ENCODE results near the gene TMEM238L. TPM values are rescaled to one million over a fixed set of nuclear protein-coding genes. Genes with fewer than 3 reads are reported as not detected.

The TMEM238L gene
- total and polyA plus RNA-seq, 2 of the 13 experiments (the other 11 are each of a cell fraction or from before 2014, with no cell fraction given): not detected

- no peaks in the 10 kb centered on the region for H3K79me2 ChIP-seq (ENCODE audit: insufficient read depth, low read length)
- FAIRE-seq: no peak
- no peak overlapping the region for H3K27ac ChIP-seq (ENCODE audit: extremely low read length, insufficient read depth, low read length)
- no peaks in the 10 kb centered on the region for H3K36me3 ChIP-seq (replicated peaks in 1 of 2; ENCODE audit: control insufficient read depth in 1 of 2, insufficient read depth in 2 of 2, low read length in 2 of 2)
- no peaks in the 10 kb centered on the region for H3K27me3 ChIP-seq (ENCODE audit: control insufficient read depth in 1 of 2, insufficient read depth in 2 of 2, low read length in 2 of 2)
- H3K4me3 ChIP-seq (replicated peaks in 1 of 3; ENCODE audit: insufficient read depth in 1 of 3, low read depth in 2 of 3, low read length in 3 of 3): no peak overlapping the region
- peaks cover 6% of the 10 kb centered on the region; the same call in 1 of the 2 replicates for H3K4me1 ChIP-seq (ENCODE audit: insufficient read depth, low read length)
- no peak for ATAC-seq
- intact Hi-C loops (cut with micrococcal nuclease; ENCODE audit: unreplicated experiment): no loop called here
- no peak overlapping the region for H3K4me2 ChIP-seq (ENCODE audit: low read depth, low read length)
- peaks cover 6% of the 10 kb centered on the region for H3K9me3 ChIP-seq (ENCODE audit: low read length)
- ChIA-PET POLR2A (no interaction called here), CTCF (ENCODE audit: low intra/inter-chr PET ratio, low total read pairs) (no interaction called here)
- no peak overlapping the region for H3K9ac ChIP-seq (ENCODE audit: insufficient read depth, low read depth, low read length)
- no TSS peak for BruUV-seq (replicated peaks)
- no peak overlapping the region for H2AFZ ChIP-seq (ENCODE audit: low read length)
- DNase-seq (ENCODE audit: low spot score): no peak
- no peaks in the 10 kb centered on the region for H4K20me1 ChIP-seq (ENCODE audit: insufficient read depth, low read length)
- 50% methylated on average over 2 of the region's 2 CpGs for WGBS (ENCODE audit: low lambda C conversion rate)
- TF ChIP-seq, protein P1, sequence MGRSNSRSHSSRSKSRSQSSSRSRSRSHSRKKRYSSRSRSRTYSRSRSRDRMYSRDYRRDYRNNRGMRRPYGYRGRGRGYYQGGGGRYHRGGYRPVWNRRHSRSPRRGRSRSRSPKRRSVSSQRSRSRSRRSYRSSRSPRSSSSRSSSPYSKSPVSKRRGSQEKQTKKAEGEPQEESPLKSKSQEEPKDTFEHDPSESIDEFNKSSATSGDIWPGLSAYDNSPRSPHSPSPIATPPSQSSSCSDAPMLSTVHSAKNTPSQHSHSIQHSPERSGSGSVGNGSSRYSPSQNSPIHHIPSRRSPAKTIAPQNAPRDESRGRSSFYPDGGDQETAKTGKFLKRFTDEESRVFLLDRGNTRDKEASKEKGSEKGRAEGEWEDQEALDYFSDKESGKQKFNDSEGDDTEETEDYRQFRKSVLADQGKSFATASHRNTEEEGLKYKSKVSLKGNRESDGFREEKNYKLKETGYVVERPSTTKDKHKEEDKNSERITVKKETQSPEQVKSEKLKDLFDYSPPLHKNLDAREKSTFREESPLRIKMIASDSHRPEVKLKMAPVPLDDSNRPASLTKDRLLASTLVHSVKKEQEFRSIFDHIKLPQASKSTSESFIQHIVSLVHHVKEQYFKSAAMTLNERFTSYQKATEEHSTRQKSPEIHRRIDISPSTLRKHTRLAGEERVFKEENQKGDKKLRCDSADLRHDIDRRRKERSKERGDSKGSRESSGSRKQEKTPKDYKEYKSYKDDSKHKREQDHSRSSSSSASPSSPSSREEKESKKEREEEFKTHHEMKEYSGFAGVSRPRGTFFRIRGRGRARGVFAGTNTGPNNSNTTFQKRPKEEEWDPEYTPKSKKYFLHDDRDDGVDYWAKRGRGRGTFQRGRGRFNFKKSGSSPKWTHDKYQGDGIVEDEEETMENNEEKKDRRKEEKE (IDR thresholded peaks at IDR 0.05): no peak
- TF ChIP-seq NR2F1 (CRISPR knock-in tag; IDR thresholded peaks at IDR 0.05) (no peak), ZNF850 (CRISPR knock-in tag; conservative IDR thresholded peaks at IDR 0.05) (no peak), NBN (conservative IDR thresholded peaks at IDR 0.05) (no peak), SYNCRIP (IDR thresholded peaks at IDR 0.05; ENCODE audit: insufficient read depth, low read depth, low read length) (no peak), ZNF121 (CRISPR knock-in tag; IDR thresholded peaks at IDR 0.05) (no peak), ZSCAN20 (CRISPR knock-in tag; IDR thresholded peaks at IDR 0.05; ENCODE audit: borderline replicate concordance) (no peak), KDM5A (IDR thresholded peaks at IDR 0.05; ENCODE audit: borderline replicate concordance, low read length) (no peak), TMF1 (CRISPR knock-in tag; IDR thresholded peaks at IDR 0.05; ENCODE audit: low read depth) (no peak), SMAD1 (CRISPR knock-in tag; IDR thresholded peaks at IDR 0.05; ENCODE audit: borderline replicate concordance, low read depth) (no peak), ZNF562 (CRISPR knock-in tag; IDR thresholded peaks at IDR 0.05; ENCODE audit: borderline replicate concordance) (no peak), PHF8 (CRISPR knock-in tag; IDR thresholded peaks at IDR 0.05) (no peak)
- TF ChIP-seq, protein P2, sequence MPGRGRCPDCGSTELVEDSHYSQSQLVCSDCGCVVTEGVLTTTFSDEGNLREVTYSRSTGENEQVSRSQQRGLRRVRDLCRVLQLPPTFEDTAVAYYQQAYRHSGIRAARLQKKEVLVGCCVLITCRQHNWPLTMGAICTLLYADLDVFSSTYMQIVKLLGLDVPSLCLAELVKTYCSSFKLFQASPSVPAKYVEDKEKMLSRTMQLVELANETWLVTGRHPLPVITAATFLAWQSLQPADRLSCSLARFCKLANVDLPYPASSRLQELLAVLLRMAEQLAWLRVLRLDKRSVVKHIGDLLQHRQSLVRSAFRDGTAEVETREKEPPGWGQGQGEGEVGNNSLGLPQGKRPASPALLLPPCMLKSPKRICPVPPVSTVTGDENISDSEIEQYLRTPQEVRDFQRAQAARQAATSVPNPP (CRISPR knock-in tag; IDR thresholded peaks at IDR 0.05): no peak
- in situ Hi-C loops (cut with HindIII; ENCODE audit: extremely low pct_ligation_motif_present, low pct_unique_long_range_greater_than_20kb): no loop called here
Measured at GRCh38 chr17:10768750-10769251, 35.1 kb downstream of the TMEM238L start.
